ENCODE measurements around the gene LAMTOR4.
"Not testable (repeated sequence)": the region's sequence is repeated elsewhere in the genome, so short reads cannot be mapped to it uniquely, and the experiment has no call there.

LAMTOR4 gene

DNA sequence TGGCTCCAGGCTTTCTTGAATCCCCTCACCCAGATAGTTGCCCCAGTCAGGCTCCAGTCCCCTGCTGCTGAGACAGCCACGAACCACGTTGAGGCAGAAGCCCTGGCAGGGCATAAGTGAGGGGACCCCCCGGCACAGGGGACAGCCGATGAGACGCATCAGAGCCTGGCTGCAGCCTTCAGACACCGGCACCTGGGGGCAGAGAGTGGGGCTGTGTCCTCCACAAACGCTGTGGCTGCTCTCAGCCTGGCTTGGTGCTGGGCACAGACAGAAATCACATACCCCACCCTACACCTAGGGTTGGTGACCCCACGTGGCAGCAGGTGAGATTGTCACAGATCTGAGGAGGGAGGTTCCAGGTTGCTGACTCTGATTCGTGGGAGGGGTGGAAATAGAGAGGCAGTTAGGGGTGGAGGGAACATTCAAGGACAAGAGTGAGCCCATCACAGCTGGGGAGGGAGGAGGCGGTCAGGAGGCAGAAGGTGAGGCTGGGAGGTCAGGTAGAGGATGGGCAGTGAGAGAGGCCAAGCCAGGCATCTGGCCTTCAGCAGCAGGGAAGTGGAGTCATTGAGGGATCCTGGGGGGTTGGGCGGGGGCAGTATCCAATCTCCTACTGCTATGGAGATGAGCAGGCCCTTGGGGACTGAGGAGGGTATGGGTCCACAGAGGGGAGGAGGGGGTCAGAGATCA is 25.2 kb downstream of the LAMTOR4 start:
- DNase-seq = no peak

DNA sequence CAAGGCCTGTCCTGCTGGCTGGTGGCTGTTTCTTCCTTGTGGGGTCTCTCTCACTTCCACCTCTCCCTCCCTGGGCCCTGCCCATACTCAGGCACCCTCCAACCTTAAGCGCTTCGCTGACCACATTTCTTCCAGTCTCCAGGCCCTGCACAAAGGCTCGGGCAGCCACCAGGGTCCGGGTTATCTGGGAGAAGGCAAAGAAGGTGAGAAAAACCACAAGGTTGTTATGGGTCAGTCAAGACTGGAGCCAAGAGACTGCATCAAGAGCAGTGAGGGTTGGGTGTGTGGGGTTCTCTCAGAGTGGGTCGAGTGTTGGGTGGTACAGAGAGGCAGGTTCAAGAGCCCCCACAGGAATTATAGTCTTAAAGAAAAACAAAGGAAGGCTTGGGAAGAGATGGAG is 25.9 kb downstream of the LAMTOR4 start:
- no peak for DNase-seq

GRCh38 chr7:100175296-100175935 is 26.7 kb downstream of the LAMTOR4 start:
- no peak for DNase-seq

DNA sequence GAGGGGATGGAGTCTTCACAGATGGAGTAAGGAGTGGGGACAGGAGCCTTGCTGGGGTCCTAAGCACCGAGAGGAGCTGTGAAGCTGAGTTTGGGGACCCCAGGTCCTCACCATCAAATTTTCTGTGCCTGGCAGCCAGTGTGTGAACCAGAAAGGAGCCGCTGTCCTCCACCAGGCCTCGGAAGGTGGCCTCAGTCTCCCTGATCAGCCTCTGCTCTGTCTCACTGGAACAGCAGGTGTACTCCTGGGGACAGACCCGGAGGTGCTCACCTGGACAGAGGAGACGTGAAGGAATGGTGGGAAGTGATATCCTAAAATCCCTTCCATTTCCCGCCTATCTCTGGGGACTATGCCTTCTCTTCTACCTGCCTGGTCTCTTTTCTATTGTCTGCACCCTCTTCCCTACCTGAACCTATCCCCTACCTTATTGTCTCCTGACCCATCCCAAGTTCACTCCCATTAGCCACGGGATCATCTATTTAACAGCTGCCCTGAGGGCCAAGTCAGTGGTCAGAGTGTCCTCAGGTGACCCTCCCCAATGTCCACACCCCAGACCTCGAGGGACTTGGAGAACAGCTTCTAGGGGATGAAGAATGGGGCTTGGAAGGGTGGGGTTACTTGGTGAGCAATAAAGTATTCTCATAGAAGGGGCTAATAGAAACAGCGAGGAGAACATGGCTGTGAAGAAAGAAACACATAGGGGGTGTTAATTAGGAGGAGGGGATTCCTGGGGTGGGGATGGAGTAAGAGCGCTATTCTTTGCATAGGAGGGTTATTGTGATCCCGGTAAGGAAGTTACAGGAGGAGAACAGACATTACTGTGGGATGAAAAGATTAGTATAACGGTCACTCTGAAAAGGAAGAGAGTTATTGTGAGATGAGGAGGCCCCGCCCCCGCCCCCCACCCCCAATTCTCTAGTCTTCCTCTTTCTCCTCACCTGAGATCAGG is 27.7 kb downstream of the LAMTOR4 start:
- no peak for DNase-seq

DNA sequence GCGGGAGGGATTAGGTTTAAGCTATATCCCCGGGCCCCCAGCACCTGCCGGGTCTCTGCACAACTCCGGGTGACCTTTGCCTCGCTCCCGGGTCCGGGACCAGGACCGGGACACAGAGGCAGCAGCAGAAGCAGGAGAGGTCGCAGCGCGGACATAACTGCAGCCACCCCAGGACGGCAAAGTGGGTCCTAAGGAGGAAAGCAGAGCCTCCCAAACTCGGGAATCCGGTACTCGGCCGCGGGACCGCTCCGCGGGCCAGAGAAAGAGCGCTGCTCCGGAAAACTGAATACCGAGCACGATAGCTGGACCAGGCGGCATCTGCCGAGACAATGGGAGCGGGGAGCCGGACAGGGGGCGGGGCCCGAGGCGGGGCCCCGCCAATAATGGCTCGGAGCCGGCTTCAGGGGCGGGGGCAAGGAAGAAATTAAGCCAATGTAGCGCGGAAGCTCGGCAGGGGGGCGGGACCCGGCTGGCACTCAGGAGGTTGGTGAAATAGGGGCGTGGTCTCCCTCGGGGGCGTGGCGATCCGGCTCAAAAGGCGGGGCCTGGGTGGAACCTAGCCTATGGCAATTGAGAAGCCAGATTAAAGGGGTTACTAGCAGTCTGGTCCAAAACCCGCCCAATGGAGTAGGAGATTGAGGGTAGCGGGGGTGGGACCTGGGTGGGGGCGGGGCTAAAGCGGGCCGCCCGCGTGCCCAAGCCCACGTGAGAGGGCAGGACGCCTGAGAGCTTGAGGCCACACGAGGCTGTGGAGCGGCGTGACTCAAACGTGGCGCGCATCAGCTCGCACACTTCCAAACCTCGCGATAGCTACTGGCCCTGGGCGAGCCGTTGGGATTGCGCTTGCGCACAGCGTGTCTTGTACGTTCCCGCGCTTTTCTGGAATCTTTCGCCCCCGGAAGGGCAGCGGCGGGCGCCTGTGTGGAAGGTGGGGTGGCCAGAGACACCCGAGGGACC is 28.6 kb downstream of the LAMTOR4 start, which contains the start of the genes GPC2 and STAG3:
Gene GPC2, minus strand, starts transcription at position 337 of the 957 bp plus-strand sequence. Its CDS starts 182 bp downstream, at position 155.
Gene STAG3, plus strand, starts transcription at position 874 of the 957 bp plus-strand sequence. CDS start 2,639 bp downstream, outside the sequence.
- DNase-seq = peak; percentile 88

GRCh38 chr7:100180084-100180483 is 31.4 kb downstream of the LAMTOR4 start:
- DNase-seq = not testable (repeated sequence)

DNA sequence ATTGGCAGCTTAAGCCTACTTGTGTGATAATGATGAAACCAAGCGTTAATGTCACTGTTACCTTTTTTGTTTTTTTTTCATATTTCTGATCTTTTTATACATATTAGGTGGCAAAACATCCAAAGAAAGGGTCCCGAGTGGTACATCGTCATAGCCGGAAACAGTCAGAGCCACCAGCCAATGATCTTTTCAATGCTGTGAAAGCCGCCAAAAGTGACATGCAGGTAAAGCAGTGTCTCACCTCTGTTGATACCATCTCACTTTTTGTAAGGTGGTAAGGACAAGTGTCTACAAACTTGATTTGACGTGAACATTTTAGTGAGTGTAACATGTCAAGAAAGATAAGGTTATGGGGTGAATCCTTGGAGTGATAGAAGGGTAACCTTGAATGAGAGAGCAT is 33.9 kb downstream of the LAMTOR4 start:
- not testable (repeated sequence) for DNase-seq

DNA sequence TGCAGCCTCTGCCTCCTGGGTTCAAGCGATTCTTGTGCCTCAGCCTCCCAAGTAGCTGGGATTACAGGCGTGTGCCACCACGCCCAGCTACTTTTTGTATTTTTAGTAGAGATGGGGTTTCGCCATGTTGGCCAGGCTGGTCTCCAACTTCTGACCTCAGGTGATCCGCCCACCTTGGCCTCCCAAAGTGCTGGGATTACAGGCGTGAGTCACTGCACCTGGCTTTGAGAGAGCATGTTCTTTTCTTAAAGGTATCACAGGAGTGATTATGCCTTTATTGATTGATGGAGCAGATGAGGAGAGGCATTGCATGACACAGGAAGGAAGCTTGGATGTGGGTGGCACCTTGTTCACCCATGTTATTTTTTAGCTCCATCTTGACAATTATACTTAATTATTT is 34.4 kb downstream of the LAMTOR4 start:
- not testable (repeated sequence) for DNase-seq

GRCh38 chr7:100185726-100186125 is 37.0 kb downstream of the LAMTOR4 start:
- DNase-seq = no peak

DNA sequence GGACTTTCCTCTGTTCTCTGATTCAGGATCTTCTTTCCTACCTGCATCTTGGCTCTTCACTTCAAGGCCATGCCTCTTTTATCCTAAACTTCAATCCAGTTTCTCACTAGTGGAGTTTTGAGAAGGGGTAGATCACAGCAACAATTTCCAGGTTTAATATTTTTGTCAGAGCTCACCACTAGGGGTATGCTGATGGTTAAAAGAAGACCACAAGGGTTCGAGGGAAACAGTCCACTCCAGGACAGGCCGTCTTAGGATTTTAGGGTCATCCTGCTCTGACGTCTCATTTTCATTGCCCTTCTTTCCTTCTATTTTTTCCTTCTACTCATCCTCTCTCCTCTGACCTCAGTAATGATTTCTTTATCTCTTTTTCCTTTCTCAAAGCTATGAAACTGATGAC is 40.3 kb downstream of the LAMTOR4 start:
- no peak for DNase-seq

DNA sequence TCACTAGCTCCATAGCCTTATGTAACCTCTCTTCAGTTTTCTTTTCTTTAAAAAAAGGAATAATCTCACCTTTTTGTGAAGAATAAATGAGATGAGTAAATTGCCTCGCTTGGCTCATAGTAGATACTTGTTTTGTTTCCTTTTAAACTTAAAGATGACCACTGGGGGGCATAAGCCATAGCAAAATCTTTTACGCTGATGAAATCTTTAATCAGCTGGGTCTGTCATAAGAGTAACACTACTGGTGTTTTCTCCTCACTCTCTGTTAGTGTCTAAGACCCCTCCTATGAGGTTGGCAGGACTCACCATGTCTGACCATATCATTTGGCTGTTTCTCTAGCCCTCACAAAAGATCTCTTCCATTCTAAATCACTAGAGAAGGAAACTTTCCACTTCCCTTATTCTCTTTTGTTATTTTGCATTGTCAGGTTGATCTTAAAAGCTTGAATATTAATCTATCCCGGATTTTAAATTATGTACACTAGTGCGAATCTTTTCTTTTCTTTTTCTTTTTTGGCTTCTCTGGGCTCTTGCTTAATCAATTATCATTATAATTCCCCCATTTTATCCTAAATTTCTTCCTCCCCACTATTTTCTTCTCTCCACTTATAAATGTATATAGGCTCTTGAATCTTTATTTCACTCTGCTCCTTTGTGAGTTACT is 41.5 kb downstream of the LAMTOR4 start:
- no peak for DNase-seq

DNA sequence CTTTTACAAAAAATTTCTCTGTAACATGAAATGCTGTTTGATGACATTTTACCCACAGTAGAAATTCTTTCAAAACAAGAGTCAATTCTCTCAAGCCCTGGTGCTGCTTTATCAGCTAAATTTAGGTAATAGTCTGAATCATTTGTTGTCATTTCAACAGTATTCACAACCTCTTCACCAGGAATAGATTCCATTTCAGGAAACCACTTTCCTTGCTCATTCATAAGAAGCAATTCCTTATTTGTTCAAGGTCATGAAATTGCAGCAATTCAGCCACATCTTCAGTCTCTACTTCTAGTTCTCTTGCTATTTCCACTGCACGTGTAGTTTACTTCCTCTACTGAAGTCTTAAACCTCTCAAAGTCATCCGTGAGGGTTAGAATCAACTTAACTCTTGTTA is 43.1 kb downstream of the LAMTOR4 start:
- DNase-seq = no peak

DNA sequence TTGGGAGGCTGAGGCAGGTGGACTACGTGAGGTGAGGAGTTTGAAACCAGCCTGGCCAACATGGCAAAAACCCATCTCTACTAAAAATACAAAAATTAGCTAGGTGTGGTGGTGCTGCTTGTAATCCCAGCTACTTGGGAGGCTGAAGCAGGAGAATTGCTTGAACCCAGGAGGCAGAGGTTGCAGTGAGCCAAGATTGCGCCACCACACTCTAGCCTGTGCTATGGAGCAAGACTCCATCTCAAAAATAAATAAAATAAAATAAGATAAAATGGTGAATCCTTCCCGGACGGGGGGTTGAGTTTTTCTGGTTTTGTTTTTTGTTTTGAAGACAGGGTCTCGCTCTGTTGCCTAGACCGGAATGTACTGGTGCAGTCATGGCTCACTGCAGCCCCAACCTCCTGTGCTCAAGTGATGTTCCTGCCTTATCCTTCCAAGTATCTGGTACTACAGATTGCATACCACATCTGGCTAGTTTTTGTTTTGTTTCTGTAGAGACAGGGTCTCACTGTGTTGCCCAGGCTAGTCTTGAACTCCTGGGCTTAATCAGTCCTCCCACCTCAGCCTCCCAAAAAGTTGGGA is 43.7 kb downstream of the LAMTOR4 start:
- not testable (repeated sequence) for DNase-seq

DNA sequence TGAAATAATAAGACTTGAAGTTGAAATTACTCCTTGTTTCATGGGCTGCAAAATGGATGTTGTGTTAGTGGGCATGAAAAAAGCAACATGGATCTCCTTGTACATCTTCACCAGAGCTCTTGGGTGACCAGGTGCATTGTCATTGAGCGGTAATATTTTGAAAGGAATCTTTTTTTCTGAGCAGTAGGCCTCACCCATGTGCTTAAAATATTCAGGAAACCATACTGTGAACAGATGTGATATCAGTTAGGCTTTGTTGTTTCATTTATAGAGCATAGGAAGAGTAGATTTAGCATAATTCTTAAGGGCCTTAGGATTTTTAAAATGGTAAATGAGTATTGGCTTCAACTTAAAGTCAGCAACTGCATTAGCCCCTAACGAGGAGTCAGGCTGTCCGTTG is 44.3 kb downstream of the LAMTOR4 start:
- DNase-seq = no peak

DNA sequence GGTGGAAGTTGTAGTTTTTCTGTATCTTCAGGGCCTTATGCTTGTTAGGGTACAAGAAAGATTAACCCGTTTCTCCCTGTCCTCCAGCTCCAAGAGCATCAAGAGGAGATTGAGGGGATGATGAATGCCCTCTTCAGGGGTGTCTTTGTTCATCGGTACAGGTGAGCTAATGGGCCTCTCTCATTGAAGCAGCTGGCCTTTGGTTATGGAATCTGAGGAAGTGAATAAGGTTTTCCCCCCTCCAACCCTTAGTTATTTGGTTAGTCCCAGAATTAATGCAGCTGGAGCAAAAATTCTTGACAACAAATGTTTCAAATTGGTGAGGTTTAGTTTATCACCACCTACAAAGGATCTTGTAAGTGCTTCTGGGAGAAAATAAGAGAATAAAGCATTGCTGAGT is 46.5 kb downstream of the LAMTOR4 start:
- no peak for DNase-seq

- not testable (repeated sequence) for DNase-seq
These were observed 47.2 kb downstream of the LAMTOR4 start for GRCh38 chr7:100195901-100196322.

- DNase-seq = no peak
These were observed 49.5 kb downstream of the LAMTOR4 start for GRCh38 chr7:100198266-100198665.

GRCh38 chr7:100200693-100201092 is 52.0 kb downstream of the LAMTOR4 start:
- no peak for DNase-seq
